Measurements from ENCODE around the gene ZNF524. TPM values are rescaled to one million over a fixed set of nuclear protein-coding genes. Genes with fewer than 3 reads are reported as not detected.

The ZNF524 gene
- 8.4 and 20.3 TPM in 2 replicates for total RNA-seq (2014; rRNA removed; shearing (Covaris generic); ENCODE audit: low replicate concordance)

- Histone ChIP-seq H3K36me3 (ENCODE audit: insufficient read depth, low read length) (peaks cover 17% of the 10 kb centered on the region), H3K9me3 (ENCODE audit: low read length) (no peaks in the 10 kb centered on the region), H3K4me2 (ENCODE audit: low read depth, low read length, poor library complexity, severe bottlenecking) (peak within 1 kb of the TSS; percentile 75), H2AFZ (ENCODE audit: low read length) (peak within 1 kb of the TSS; percentile 51; the same call in 1 of the 2 replicates), H3K9me2 (replicated peaks; ENCODE audit: insufficient read depth, low read length) (no peaks in the 10 kb centered on the region), H3K4me1 (ENCODE audit: low read length) (peaks cover 24% of the 10 kb centered on the region), H3K79me2 (ENCODE audit: low read length) (peaks cover 9% of the 10 kb centered on the region), H3K9ac (ENCODE audit: low read length) (peak within 1 kb of the TSS; percentile 80), H4K20me1 (ENCODE audit: insufficient read depth, low read depth, low read length) (no peaks in the 10 kb centered on the region), H3K27ac (ENCODE audit: low read length) (peak within 1 kb of the TSS; percentile 88), H3K27me3 (ENCODE audit: low read length) (no peaks in the 10 kb centered on the region), H3K4me3 (ENCODE audit: low read length) (peak within 1 kb of the TSS; percentile 68)
- DNase-seq: peak; percentile 96
Observed at GRCh38 chr19:55599842-55600661, at the start of gene ZNF524. Gene ZNF524 (plus strand): TSS chr19:55600288. CDS start chr19:55602113, 1,825 bp downstream.

- Histone ChIP-seq H3K9me3 (ENCODE audit: low read length) (no peaks in the 10 kb centered on the region), H3K9ac (ENCODE audit: low read length) (no peak overlapping the region), H2AFZ (ENCODE audit: low read length) (no peak overlapping the region), H3K4me2 (ENCODE audit: low read depth, low read length, poor library complexity, severe bottlenecking) (no peak overlapping the region), H4K20me1 (ENCODE audit: insufficient read depth, low read depth, low read length) (no peaks in the 10 kb centered on the region), H3K27me3 (ENCODE audit: low read length) (no peaks in the 10 kb centered on the region), H3K9me2 (replicated peaks; ENCODE audit: insufficient read depth, low read length) (no peaks in the 10 kb centered on the region), H3K4me3 (ENCODE audit: low read length) (no peak overlapping the region), H3K27ac (ENCODE audit: low read length) (no peak overlapping the region), H3K79me2 (ENCODE audit: low read length) (no peaks in the 10 kb centered on the region), H3K36me3 (ENCODE audit: insufficient read depth, low read length) (no peaks in the 10 kb centered on the region), H3K4me1 (ENCODE audit: low read length) (peaks cover 7% of the 10 kb centered on the region)
- no peak for DNase-seq
Observed at GRCh38 chr19:55550321-55550650, 49.8 kb upstream of the ZNF524 start.

- Histone ChIP-seq H3K27ac (ENCODE audit: low read length) (no peak overlapping the region), H4K20me1 (ENCODE audit: insufficient read depth, low read depth, low read length) (no peaks in the 10 kb centered on the region), H3K4me2 (ENCODE audit: low read depth, low read length, poor library complexity, severe bottlenecking) (no peak overlapping the region), H3K27me3 (ENCODE audit: low read length) (no peaks in the 10 kb centered on the region), H3K36me3 (ENCODE audit: insufficient read depth, low read length) (no peaks in the 10 kb centered on the region), H3K4me1 (ENCODE audit: low read length) (peaks cover 7% of the 10 kb centered on the region), H3K9ac (ENCODE audit: low read length) (no peak overlapping the region), H3K9me3 (ENCODE audit: low read length) (no peaks in the 10 kb centered on the region), H2AFZ (ENCODE audit: low read length) (no peak overlapping the region), H3K9me2 (replicated peaks; ENCODE audit: insufficient read depth, low read length) (no peaks in the 10 kb centered on the region), H3K4me3 (ENCODE audit: low read length) (no peak overlapping the region), H3K79me2 (ENCODE audit: low read length) (no peaks in the 10 kb centered on the region)
- no peak for DNase-seq
Observed at GRCh38 chr19:55552206-55552605, 47.9 kb upstream of the ZNF524 start.

- Histone ChIP-seq H3K4me1 (ENCODE audit: low read length) (peaks cover 7% of the 10 kb centered on the region), H3K79me2 (ENCODE audit: low read length) (no peaks in the 10 kb centered on the region), H4K20me1 (ENCODE audit: insufficient read depth, low read depth, low read length) (no peaks in the 10 kb centered on the region), H3K27ac (ENCODE audit: low read length) (no peak overlapping the region), H2AFZ (ENCODE audit: low read length) (no peak overlapping the region), H3K4me2 (ENCODE audit: low read depth, low read length, poor library complexity, severe bottlenecking) (no peak overlapping the region), H3K27me3 (ENCODE audit: low read length) (no peaks in the 10 kb centered on the region), H3K9me2 (replicated peaks; ENCODE audit: insufficient read depth, low read length) (no peaks in the 10 kb centered on the region), H3K9ac (ENCODE audit: low read length) (no peak overlapping the region), H3K36me3 (ENCODE audit: insufficient read depth, low read length) (no peaks in the 10 kb centered on the region), H3K4me3 (ENCODE audit: low read length) (no peak overlapping the region), H3K9me3 (ENCODE audit: low read length) (no peaks in the 10 kb centered on the region)
- DNase-seq: no peak
Observed at GRCh38 chr19:55552620-55553019, 47.5 kb upstream of the ZNF524 start.

GRCh38 chr19:55553217-55554182 is 46.6 kb upstream of the ZNF524 start:
- no peak for DNase-seq
- Histone ChIP-seq H3K27me3 (ENCODE audit: low read length) (no peaks in the 10 kb centered on the region), H3K79me2 (ENCODE audit: low read length) (no peaks in the 10 kb centered on the region), H2AFZ (ENCODE audit: low read length) (no peak overlapping the region), H3K9me3 (ENCODE audit: low read length) (no peaks in the 10 kb centered on the region), H4K20me1 (ENCODE audit: insufficient read depth, low read depth, low read length) (no peaks in the 10 kb centered on the region), H3K4me3 (ENCODE audit: low read length) (no peak overlapping the region), H3K36me3 (ENCODE audit: insufficient read depth, low read length) (no peaks in the 10 kb centered on the region), H3K27ac (ENCODE audit: low read length) (no peak overlapping the region), H3K4me1 (ENCODE audit: low read length) (peaks cover 7% of the 10 kb centered on the region), H3K9me2 (replicated peaks; ENCODE audit: insufficient read depth, low read length) (no peaks in the 10 kb centered on the region), H3K9ac (ENCODE audit: low read length) (no peak overlapping the region), H3K4me2 (ENCODE audit: low read depth, low read length, poor library complexity, severe bottlenecking) (no peak overlapping the region)

GRCh38 chr19:55554302-55554701 is 45.8 kb upstream of the ZNF524 start:
- Histone ChIP-seq H3K27me3 (ENCODE audit: low read length) (no peaks in the 10 kb centered on the region), H3K79me2 (ENCODE audit: low read length) (no peaks in the 10 kb centered on the region), H3K4me2 (ENCODE audit: low read depth, low read length, poor library complexity, severe bottlenecking) (no peak overlapping the region), H3K9ac (ENCODE audit: low read length) (no peak overlapping the region), H3K36me3 (ENCODE audit: insufficient read depth, low read length) (no peaks in the 10 kb centered on the region), H4K20me1 (ENCODE audit: insufficient read depth, low read depth, low read length) (no peaks in the 10 kb centered on the region), H3K9me2 (replicated peaks; ENCODE audit: insufficient read depth, low read length) (no peaks in the 10 kb centered on the region), H3K27ac (ENCODE audit: low read length) (no peak overlapping the region), H3K9me3 (ENCODE audit: low read length) (no peaks in the 10 kb centered on the region), H2AFZ (ENCODE audit: low read length) (no peak overlapping the region), H3K4me3 (ENCODE audit: low read length) (no peak overlapping the region), H3K4me1 (ENCODE audit: low read length) (peaks cover 7% of the 10 kb centered on the region)
- no peak for DNase-seq

- Histone ChIP-seq H3K4me2 (ENCODE audit: low read depth, low read length, poor library complexity, severe bottlenecking) (no peak overlapping the region), H3K79me2 (ENCODE audit: low read length) (no peaks in the 10 kb centered on the region), H3K9me3 (ENCODE audit: low read length) (no peaks in the 10 kb centered on the region), H3K9ac (ENCODE audit: low read length) (no peak overlapping the region), H3K9me2 (replicated peaks; ENCODE audit: insufficient read depth, low read length) (no peaks in the 10 kb centered on the region), H3K27ac (ENCODE audit: low read length) (no peak overlapping the region), H2AFZ (ENCODE audit: low read length) (no peak overlapping the region), H3K27me3 (ENCODE audit: low read length) (no peaks in the 10 kb centered on the region), H3K4me1 (ENCODE audit: low read length) (peaks cover 7% of the 10 kb centered on the region), H3K36me3 (ENCODE audit: insufficient read depth, low read length) (no peaks in the 10 kb centered on the region), H4K20me1 (ENCODE audit: insufficient read depth, low read depth, low read length) (no peaks in the 10 kb centered on the region), H3K4me3 (ENCODE audit: low read length) (no peak overlapping the region)
- DNase-seq: no peak
Observed at GRCh38 chr19:55554741-55555152, 45.3 kb upstream of the ZNF524 start.

- no peaks in the 10 kb centered on the region for H3K9me2 ChIP-seq (replicated peaks; ENCODE audit: insufficient read depth, low read length)
- H3K27me3 ChIP-seq (ENCODE audit: low read length): 0 out of 2 replicates have a peak, but pooled peaks cover 3% of the 10 kb centered on the region
- no peaks in the 10 kb centered on the region for H3K9me3 ChIP-seq (ENCODE audit: low read length)
- H3K27ac ChIP-seq (ENCODE audit: low read length): no peak overlapping the region
- no peaks in the 10 kb centered on the region for H4K20me1 ChIP-seq (ENCODE audit: insufficient read depth, low read depth, low read length)
- H3K4me1 ChIP-seq (ENCODE audit: low read length): peaks cover 3% of the 10 kb centered on the region
- no peak overlapping the region for H2AFZ ChIP-seq (ENCODE audit: low read length)
- H3K4me2 ChIP-seq (ENCODE audit: low read depth, low read length, poor library complexity, severe bottlenecking): no peak overlapping the region
- H3K36me3 ChIP-seq (ENCODE audit: insufficient read depth, low read length): no peaks in the 10 kb centered on the region
- H3K4me3 ChIP-seq (ENCODE audit: low read length): no peak overlapping the region
- no peak for DNase-seq
- no peak overlapping the region for H3K9ac ChIP-seq (ENCODE audit: low read length)
- H3K79me2 ChIP-seq (ENCODE audit: low read length): no peaks in the 10 kb centered on the region
Observed at GRCh38 chr19:55559684-55560083, 40.4 kb upstream of the ZNF524 start.

Data from Karpas-422 (cell line).